ENCODE results near the gene BEAN1.

The BEAN1 gene

DNA sequence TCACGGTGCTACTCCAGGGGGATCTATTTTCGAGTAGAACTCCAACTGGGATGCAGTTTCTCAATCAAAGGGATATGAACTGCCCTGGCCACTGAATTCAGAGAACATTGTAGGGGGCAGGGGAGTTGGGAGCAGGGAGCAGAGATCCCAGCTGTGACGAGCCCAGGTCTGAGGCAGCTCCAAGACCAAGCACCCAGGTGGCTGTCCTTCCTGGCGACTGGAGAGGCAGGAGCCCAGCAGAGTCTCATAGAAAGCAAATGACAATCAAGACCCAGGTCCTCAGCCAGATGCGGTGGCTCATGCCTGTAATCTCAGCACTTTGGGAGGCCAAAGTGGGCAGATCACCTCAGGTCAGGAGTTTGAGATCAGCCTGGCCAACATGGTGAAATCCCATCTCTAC, 62.7 kb downstream of the BEAN1 start:
- Histone ChIP-seq H3K27me3 (no peaks in the 10 kb centered on the region), H3K4me1 (ENCODE audit: control insufficient read depth in 1 of 2, insufficient read depth in 1 of 2, low read depth in 1 of 2, low read length in 1 of 2) (peaks cover 11 to 26% of the 10 kb centered on the region in 2 experiments), H3K4me3 (ENCODE audit: low read depth in 1 of 2, low read length in 1 of 2) (no peak overlapping the region), H3K27ac (no peak overlapping the region), H3K36me3 (no peaks in the 10 kb centered on the region), H3K9me3 (no peaks in the 10 kb centered on the region)
- TF ChIP-seq, protein P1, sequence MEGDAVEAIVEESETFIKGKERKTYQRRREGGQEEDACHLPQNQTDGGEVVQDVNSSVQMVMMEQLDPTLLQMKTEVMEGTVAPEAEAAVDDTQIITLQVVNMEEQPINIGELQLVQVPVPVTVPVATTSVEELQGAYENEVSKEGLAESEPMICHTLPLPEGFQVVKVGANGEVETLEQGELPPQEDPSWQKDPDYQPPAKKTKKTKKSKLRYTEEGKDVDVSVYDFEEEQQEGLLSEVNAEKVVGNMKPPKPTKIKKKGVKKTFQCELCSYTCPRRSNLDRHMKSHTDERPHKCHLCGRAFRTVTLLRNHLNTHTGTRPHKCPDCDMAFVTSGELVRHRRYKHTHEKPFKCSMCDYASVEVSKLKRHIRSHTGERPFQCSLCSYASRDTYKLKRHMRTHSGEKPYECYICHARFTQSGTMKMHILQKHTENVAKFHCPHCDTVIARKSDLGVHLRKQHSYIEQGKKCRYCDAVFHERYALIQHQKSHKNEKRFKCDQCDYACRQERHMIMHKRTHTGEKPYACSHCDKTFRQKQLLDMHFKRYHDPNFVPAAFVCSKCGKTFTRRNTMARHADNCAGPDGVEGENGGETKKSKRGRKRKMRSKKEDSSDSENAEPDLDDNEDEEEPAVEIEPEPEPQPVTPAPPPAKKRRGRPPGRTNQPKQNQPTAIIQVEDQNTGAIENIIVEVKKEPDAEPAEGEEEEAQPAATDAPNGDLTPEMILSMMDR (IDR thresholded peaks at IDR 0.05) = no peak

DNA sequence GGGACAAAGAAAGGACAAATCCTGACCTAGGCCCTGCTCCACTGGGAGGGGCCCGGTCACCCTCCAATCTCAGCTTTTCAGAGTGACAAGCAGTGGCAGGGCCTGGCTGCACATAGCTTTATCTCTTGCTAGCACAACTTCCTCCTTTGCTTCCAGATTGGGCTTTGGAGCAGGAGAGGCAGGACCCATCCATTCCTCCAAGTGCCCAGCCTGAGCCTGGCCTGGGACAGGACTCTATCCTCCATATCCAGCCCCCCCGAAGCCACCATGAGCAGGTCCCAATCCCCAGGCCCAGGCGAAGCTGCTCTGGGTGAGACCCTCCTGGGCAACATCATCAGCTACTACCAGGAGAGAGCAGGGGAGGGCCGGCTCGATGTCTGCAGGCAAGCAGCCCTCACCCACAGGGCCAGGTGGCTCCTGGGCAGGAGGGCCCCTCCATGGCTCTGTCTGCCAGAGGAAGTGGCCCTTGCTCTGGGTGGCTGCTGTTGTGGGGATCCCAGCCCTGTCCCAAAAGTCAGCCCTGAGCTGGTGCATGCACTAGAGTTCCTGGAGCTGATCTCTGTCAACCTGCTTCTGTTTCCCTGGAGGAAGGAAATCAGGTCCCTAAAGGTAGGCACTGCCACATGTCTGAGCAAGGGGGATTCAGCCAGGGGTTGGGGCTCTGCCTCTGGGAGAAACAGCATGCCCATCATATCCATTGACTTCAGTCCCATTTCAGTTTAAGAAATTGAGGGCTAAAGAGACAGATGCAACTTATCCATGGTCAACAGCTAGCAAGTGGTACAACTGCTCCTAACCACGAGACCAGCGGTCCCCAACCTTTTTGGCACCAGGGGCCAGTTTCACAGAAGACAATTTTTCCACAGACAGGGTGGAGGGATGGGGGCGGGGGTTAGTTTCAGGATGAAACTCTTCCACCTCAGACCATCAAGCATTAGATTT, 64.0 kb downstream of the BEAN1 start:
- TF ChIP-seq, protein P1 (IDR thresholded peaks at IDR 0.05) = no peak
- H3K4me1 ChIP-seq (ENCODE audit: control insufficient read depth in 1 of 2, insufficient read depth in 1 of 2, low read depth in 1 of 2, low read length in 1 of 2) = peaks cover 11 to 26% of the 10 kb centered on the region in 2 experiments

DNA sequence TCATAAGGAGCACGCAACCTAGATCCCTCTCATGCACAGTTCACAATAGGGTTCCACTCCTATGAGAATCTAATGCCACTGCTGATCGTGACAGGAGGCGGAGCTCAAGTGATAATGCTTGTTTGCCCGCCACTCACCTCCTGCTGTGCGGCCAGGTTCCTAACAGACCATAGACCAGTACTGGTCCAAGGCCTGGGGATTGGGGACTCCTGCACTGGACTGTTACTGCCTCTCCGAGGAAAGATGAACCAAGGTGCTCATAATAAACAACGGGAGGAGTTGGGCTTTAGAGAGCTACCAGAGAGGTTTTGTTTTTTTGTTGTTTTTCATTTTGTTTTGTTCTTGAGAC, 64.6 kb downstream of the BEAN1 start:
- Histone ChIP-seq H3K9me3 (no peaks in the 10 kb centered on the region), H3K4me1 (ENCODE audit: control insufficient read depth in 1 of 2, insufficient read depth in 1 of 2, low read depth in 1 of 2, low read length in 1 of 2) (peaks cover 8 to 21% of the 10 kb centered on the region in 2 experiments), H3K27ac (no peak overlapping the region), H3K36me3 (no peaks in the 10 kb centered on the region), H3K4me3 (ENCODE audit: low read depth in 1 of 2, low read length in 1 of 2) (no peak overlapping the region), H3K27me3 (no peaks in the 10 kb centered on the region)
- TF ChIP-seq, protein P1 (IDR thresholded peaks at IDR 0.05) = no peak

More for the DNA sequence above, 64.0 kb downstream of the BEAN1 start:
- H3K9me3 ChIP-seq = no peaks in the 10 kb centered on the region
- H3K4me3 ChIP-seq (ENCODE audit: low read depth in 1 of 2, low read length in 1 of 2) = no peak overlapping the region
- no peaks in the 10 kb centered on the region for H3K36me3 ChIP-seq
- peak overlapping the region; percentile 52 for H3K27ac ChIP-seq
- H3K27me3 ChIP-seq = no peaks in the 10 kb centered on the region

DNA sequence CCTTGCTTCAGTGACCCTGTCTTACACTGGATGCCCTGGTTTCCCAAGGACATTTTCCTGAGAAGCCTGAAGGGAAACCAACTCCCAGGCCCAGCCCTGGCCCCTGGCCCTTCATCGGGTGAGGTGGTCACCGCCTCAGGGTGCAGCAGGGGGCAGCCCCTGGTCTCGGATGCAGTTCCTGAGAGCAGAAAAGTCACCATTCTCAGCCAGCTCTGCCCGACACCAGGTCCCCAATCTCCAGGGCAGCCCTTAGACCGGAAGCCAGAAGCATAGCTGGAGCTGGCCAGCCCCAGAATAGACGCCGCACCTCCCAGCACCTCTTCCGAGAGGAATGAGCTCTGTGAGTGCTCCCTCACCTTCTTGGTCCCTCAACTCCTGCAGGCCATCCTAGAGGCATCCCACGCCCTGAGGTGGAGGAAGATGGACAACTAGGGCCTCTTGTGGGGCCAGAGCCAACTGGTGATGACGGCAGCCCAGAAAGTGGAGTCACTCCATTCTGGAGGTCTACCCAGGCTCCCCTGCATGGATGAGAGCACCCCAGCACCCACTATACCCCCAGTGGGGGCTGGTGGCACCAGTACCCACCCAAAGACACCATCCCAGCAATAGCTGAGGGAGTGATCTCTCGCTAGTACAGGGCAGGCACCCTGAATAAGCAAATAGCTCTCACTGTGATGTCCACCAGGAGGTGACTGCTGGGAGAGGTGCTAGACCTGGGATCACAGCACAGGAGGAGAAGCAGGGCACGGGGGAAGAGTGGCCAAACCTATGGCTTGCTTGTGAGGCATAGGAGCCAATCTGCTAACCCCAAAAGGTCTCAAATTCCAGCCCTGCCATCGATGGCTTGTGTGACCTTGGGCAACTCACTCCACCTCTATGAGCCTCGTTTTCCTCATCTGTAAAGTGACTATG, 66.7 kb downstream of the BEAN1 start:
- Histone ChIP-seq H3K4me1 (ENCODE audit: control insufficient read depth in 1 of 2, insufficient read depth in 1 of 2, low read depth in 1 of 2, low read length in 1 of 2) (peaks cover 0 to 8% of the 10 kb centered on the region in 2 experiments), H3K36me3 (no peaks in the 10 kb centered on the region), H3K27me3 (no peaks in the 10 kb centered on the region), H3K9me3 (no peaks in the 10 kb centered on the region), H3K4me3 (ENCODE audit: low read depth in 1 of 2, low read length in 1 of 2) (no peak overlapping the region), H3K27ac (no peak overlapping the region)
- TF ChIP-seq, protein P1 (IDR thresholded peaks at IDR 0.05) = no peak

DNA sequence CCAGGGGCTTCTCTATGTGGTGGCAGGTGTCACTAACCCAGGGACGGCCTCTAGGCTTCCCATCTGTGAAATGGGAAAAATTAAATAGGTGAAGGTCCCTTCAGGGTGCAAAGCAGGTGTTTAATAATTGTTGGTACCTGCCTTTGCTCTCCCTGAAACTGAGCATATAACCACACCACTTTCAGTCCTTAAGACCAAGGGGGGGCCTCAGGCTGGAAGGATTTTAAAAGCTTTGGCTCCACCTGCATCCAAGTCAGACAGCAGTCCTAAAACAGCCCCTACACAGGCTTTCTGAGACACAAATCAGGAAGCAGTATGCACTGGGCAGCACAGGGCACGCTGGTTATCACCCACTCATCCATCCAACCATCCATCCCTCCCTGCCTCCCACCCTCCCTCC, 67.8 kb downstream of the BEAN1 start:
- no peak overlapping the region for H3K4me3 ChIP-seq (ENCODE audit: low read depth in 1 of 2, low read length in 1 of 2)
- TF ChIP-seq, protein P1 (IDR thresholded peaks at IDR 0.05) = no peak
- H3K9me3 ChIP-seq = no peaks in the 10 kb centered on the region
- H3K4me1 ChIP-seq (ENCODE audit: control insufficient read depth in 1 of 2, insufficient read depth in 1 of 2, low read depth in 1 of 2, low read length in 1 of 2) = peaks cover 0 to 9% of the 10 kb centered on the region in 2 experiments
- no peaks in the 10 kb centered on the region for H3K36me3 ChIP-seq
- no peak overlapping the region for H3K27ac ChIP-seq
- H3K27me3 ChIP-seq = no peaks in the 10 kb centered on the region

Measured in neutrophil (primary cell).